IPS-20b (cell line): ENCODE measurements around the gene LRP1.

Source experiments
- H3K27ac ChIP-seq: one replicate; pipeline ENCODE4 v1.5.1; 2013; ENCODE audit warnings: low read length
- H3K27me3 ChIP-seq: 2 replicates; pipeline ENCODE4 v1.6.1; 2013; ENCODE audit warnings: mild to moderate bottlenecking, low read length, inconsistent platforms; ENCODE audit not compliant: insufficient read depth
- H3K36me3 ChIP-seq: 2 replicates; pipeline ENCODE4 v1.6.1; 2013; ENCODE audit warnings: low read depth, mild to moderate bottlenecking, inconsistent platforms, low read length, moderate library complexity; ENCODE audit not compliant: insufficient read depth
- H3K4me1 ChIP-seq: 2 replicates; pipeline ENCODE4 v1.6.1; 2013; ENCODE audit warnings: mild to moderate bottlenecking, control low read depth, inconsistent platforms, low read length, moderate library complexity; ENCODE audit not compliant: insufficient read depth
- H3K4me3 ChIP-seq: 2 replicates; pipeline ENCODE4 v1.5.1; 2013; ENCODE audit warnings: mild to moderate bottlenecking, low read length, inconsistent platforms
- H3K9ac ChIP-seq: 2 replicates; pipeline ENCODE4 v1.6.1; 2013; ENCODE audit warnings: low read depth, mild to moderate bottlenecking, inconsistent platforms, low read length, moderate library complexity
- H3K9me3 ChIP-seq: 2 replicates; pipeline ENCODE4 v1.6.1; 2013; ENCODE audit warnings: mild to moderate bottlenecking, low read depth, low read length, inconsistent platforms; ENCODE audit not compliant: insufficient read depth

The LRP1 gene

GRCh38 chr12:57261428-57261865 is 133.2 kb downstream of the LRP1 start:
- no peaks in the 10 kb centered on the region for H3K27me3 ChIP-seq
- H3K27ac ChIP-seq = no peak overlapping the region
- no peak overlapping the region for H3K9ac ChIP-seq
- H3K4me3 ChIP-seq = no peak overlapping the region
- H3K4me1 ChIP-seq = peaks cover 8% of the 10 kb centered on the region; the same call in 1 of the 2 replicates
- H3K9me3 ChIP-seq = no peaks in the 10 kb centered on the region
- H3K36me3 ChIP-seq = peaks cover 36% of the 10 kb centered on the region

- peaks cover 8% of the 10 kb centered on the region; the same call in 1 of the 2 replicates for H3K4me1 ChIP-seq
- H3K27ac ChIP-seq = no peak overlapping the region
- H3K36me3 ChIP-seq = peaks cover 38% of the 10 kb centered on the region
- H3K4me3 ChIP-seq = no peak overlapping the region
- H3K9me3 ChIP-seq = no peaks in the 10 kb centered on the region
- H3K27me3 ChIP-seq = no peaks in the 10 kb centered on the region
- H3K9ac ChIP-seq = no peak overlapping the region
These were observed 134.0 kb downstream of the LRP1 start for GRCh38 chr12:57262126-57262822.
